Right cardiac atrium (tissue), 5 donors: Measurements from ENCODE around the gene SLC13A3. TPM values are rescaled to one million over a fixed set of nuclear protein-coding genes. Genes with fewer than 3 reads are reported as not detected.

Source experiments
- ATAC-seq, 2 donors: fragments of 200-7000 bp; cut with Tn5 transposase; one replicate each; pipeline versions ENCODE4 v1.8.0 to v1.9.1; 2020; ENCODE audit warnings: moderate library complexity in 2 of 2, mild to moderate bottlenecking in 1 of 2
- DNase-seq, 3 donors: peaks; one replicate each; pipeline ENCODE4 v3.0.0-alpha.2; 2020
- H3K27ac ChIP-seq: one replicate; pipeline ENCODE4 v1.5.1; 2013; ENCODE audit warnings: mild to moderate bottlenecking, low read length, control low read depth, moderate library complexity
- H3K27me3 ChIP-seq: one replicate; pipeline ENCODE4 v1.6.1; 2013; ENCODE audit not compliant: control insufficient read depth, insufficient read depth
- H3K4me1 ChIP-seq: one replicate; pipeline ENCODE4 v1.6.1; 2013; ENCODE audit warnings: low read length; ENCODE audit not compliant: control insufficient read depth, insufficient read depth
- H3K4me3 ChIP-seq: one replicate; pipeline ENCODE4 v1.5.1; 2013; ENCODE audit warnings: low read length, control low read depth
- H3K9me3 ChIP-seq: one replicate; pipeline ENCODE4 v1.6.1; 2013; ENCODE audit warnings: low read length; ENCODE audit not compliant: control insufficient read depth
- WGBS: extraction: QIAGEN DNeasy Blood & Tissue Kit; methylation state at CpG from one replicate; pipeline ENCODE4 v1.1.7; 2013; 5-methylcytosine and 5-hydroxymethylcytosine counted together
- intact Hi-C, 4 donors: fragments of 100-400 bp; cut with DNase I; formaldehyde crosslinking; loops; one replicate each; pipeline versions ENCODE4 v1.11.0 to v1.14.0; 2022 to 2023
- polyA plus RNA-seq: library from polyadenylated mRNA; stranded (reverse); fragments of 200-250 nt; gene quantifications from one replicate; pipeline ENCODE4 v1.2.3, GENCODE V29; 2013
- total RNA-seq, 4 donors: library from RNA; stranded (reverse); fragmentation: NEBNext Ultra II Directional; extraction: Animal tissue kit (Norgen Biotek cat#: 25700); gene quantifications; one replicate each; pipeline ENCODE4 v1.2.1, GENCODE V29; 2021
- donor health status: healthy with polysubstance abuse.
- donor health status: DM: no; HTN: yes; CAD: no.
- donor health status: DM: no; HTN: no; CAD: no.
- donor health status: DM: no; HTN: yes; CAD: no; lungs with severe emphysema.
- donor health status: DM: yes; HTN: yes; CAD: no.

The SLC13A3 gene
- total and polyA plus RNA-seq, 5 donors, result 0.35 to 1.5 (median 0.50) TPM

DNA sequence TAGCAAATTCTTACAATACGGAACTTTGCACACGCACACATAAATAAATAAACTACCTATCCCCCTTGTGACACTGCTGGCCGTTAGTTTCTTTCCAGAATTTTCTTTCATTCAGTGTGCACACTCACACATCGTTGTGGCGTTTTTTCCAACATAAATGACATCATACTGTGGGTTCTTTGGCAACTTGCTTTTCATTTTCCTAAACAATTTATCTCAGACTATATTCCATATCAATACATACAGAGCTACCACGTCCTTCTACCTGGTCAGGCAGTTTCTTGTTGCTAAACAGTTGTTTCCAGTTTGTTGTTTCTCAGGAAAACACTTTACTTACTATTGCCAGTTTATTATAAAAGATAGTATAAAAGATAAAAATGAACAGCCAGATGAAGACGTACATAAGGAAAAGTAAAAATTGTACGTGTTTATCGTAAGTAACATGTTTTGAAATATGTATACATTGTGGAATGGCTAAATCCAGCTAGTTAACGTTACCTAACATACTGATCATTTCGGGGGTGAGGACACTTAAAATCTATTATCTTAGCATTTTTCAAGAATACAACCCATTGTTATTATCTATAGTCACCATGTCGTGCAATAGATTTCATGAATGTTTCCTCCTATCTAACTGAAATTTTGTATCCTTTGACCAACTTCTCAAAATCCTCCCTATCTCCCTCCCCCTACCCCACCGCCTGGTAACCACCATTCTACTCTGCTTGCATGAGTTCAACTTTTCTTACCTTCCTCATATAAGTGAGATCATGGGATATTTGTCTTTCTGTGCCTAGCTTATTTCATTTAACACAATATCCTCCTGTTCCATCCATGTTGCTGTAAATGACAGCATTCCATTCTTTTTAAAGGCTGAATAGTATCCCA lies 39.2 kb upstream of the SLC13A3 start:
- H3K27ac ChIP-seq, result no peak overlapping the region
- intact Hi-C loops, result no loop called here
- no peak for DNase-seq

DNA sequence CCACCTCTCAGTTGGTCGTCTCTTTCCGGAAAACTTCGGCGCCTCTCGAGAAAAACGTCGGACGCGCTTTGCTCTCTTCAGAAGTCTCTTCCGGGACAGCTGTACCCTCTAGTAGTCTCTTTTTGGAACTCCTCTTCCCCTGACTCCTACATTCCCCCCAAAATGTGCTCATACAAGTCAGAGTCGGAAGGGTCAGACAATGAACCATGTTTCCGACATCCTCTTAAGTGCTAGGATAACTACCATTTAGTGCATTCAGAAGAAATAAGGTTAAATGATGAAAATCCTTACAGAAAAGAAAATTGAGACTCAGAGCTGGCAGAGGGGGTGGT lies 38.5 kb upstream of the SLC13A3 start:
- ATAC-seq (no peak), DNase-seq (no peak)
- Histone ChIP-seq H3K27ac (peak overlapping the region; percentile 85), H3K27me3 (no peaks in the 10 kb centered on the region), H3K9me3 (no peaks in the 10 kb centered on the region), H3K4me1 (peaks cover 2% of the 10 kb centered on the region), H3K4me3 (peak overlapping the region; percentile 90)
- 1% methylated on average over 12 of the region's 12 CpGs for WGBS
- intact Hi-C loops, result loop anchor here in 1 of 4 donors (10.0 kb wide), 1 partner anchor 165 kb away; no protein-coding TSS in a partner anchor

More for the DNA sequence above, 39.2 kb upstream of the SLC13A3 start:
- Histone ChIP-seq H3K4me3 (peak overlapping the region; percentile 90), H3K9me3 (no peaks in the 10 kb centered on the region), H3K4me1 (peaks cover 2% of the 10 kb centered on the region), H3K27me3 (no peaks in the 10 kb centered on the region)
- 52% methylated on average over 13 of the region's 13 CpGs for WGBS
- no peak for ATAC-seq

DNA sequence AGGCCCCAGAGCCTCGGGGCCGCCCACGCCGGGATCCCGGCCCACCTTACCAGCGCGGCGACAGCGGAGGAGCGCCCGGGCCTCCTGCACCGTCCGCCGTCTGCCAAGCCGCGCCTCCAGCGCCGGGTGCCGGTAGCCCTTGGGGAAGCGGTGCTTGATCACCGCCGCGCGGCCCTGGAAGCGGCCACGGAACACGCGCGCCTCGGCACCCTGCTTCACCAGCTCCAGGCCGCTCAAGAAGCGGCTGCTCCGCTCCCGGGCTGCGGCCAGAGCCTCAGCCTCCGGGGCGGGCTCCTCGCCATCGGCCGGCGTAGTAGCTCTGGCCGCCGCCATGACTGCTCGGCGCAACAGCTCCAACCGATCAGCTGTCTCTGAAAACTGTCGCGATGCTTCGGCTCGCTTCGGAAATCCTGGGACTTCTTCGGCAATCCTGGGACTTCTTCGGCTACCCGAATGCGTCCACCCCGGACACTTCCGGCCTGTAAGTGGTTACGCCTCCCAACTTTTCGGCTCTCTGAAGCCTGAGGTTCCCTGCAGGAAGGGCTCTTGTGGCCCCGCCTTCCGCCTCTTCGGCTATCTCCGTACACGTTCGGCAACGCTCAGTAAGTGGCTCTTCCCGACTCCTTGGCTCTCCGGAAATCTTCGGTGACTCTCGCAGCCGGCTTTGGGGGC lies 38.0 kb upstream of the SLC13A3 start, which contains the start of gene TP53RK:
TSS of gene TP53RK (minus strand) at position 363 of the 672 bp plus-strand sequence. CDS start at position 333, 30 bp downstream.
- Histone ChIP-seq H3K4me3 (peak within 1 kb of the TSS; percentile 90), H3K4me1 (peaks cover 2% of the 10 kb centered on the region), H3K27me3 (no peaks in the 10 kb centered on the region), H3K9me3 (no peaks in the 10 kb centered on the region), H3K27ac (peak within 1 kb of the TSS; percentile 85)
- intact Hi-C loops, result loop anchor here in 1 of 4 donors (10.0 kb wide), 1 partner anchor 164 kb away; no protein-coding TSS in a partner anchor
- under 1% methylated on average over 71 of the region's 71 CpGs for WGBS
- peak; percentile 99 for ATAC-seq
- peak; percentile 100 for DNase-seq

DNA sequence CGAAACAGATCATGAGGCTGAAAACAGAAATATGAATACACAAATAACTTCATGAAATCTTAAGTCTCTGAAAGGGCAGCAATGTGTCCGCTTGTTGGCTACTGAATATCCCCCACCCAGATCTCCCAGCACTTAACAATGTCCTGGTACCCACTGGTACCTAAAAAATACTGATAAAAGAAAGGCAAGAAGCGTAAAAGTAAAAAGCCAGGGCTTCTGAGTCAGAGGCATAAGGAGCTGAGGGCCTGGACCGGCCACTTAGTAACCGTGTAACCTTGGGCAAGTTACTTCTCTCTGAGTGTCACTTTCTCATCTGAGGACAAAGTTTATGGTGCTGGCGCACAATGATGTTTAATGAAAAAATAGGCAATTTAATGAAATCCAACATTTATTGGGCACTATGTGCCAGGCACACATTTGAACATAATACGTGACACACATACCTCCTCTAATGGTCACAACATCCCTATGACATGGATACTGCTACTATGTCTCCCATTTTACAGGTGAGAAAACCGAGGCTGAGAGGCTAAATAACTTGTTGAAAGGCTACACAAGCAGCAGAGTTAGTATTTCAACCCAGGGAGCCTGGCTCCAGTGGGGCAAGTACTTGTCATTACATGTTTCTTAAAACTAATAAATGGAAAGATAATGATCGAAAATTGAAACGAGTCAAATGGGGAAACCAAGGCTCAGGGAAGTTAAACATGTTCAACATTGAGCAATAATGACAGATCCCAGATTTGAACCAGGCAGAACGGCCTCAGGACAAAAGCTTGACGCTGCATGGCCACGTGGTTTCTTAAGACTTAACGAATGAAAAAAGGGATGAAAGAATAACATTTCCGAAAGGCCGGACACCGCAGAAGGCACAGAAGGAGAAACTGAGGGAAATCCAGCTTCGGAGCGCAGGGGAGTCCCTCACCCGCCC lies 37.2 kb upstream of the SLC13A3 start:
- Histone ChIP-seq H3K4me3 (peak overlapping the region; percentile 90), H3K4me1 (peaks cover 2% of the 10 kb centered on the region), H3K27me3 (no peaks in the 10 kb centered on the region), H3K27ac (peak overlapping the region; percentile 85), H3K9me3 (no peaks in the 10 kb centered on the region)
- DNase-seq (no peak), ATAC-seq (no peak)
- intact Hi-C loops, result loop anchor here in 1 of 4 donors (10.0 kb wide), 1 partner anchor 164 kb away; no protein-coding TSS in a partner anchor
- 18% methylated on average over 20 of the region's 20 CpGs for WGBS

DNA sequence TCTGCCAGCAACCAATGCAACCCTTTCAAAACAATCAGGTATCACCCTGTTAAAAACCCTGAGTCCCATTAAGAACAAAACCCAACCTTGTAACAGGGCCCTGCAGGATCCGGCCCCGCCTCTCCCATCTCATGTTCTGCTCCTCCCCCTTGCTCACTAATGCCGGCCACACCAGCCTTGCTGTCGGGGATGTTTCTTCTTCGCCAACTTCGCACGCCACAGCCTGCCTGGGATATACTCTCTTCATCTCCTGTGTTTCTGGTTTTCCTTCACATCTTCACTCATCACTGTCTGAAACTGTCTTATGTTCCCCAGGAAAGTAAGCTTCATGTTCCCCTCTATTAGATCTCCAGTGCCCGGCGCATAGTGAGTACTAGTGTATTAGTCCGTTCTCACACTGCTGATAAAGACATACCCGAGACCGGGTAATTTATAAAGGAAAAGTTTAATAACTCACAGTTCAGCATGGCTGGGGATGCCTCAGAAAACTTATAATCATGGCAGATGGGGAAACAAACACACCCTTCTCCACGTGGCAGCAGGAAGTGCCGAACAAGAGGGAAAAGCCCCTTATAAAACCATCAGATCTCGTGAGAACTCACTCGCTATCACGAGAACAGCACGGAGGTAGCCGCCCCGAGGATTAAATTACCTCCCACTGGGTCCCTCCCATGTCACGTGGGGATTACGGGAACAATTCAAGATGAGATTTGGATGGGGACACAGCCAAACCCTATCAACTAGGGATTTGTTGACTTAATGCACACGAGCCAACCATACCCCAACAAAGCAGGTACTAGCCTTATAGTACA lies 32.9 kb upstream of the SLC13A3 start:
- Histone ChIP-seq H3K9me3 (no peaks in the 10 kb centered on the region), H3K4me1 (peaks cover 8% of the 10 kb centered on the region), H3K4me3 (peak overlapping the region; percentile 29), H3K27me3 (no peaks in the 10 kb centered on the region), H3K27ac (no peak overlapping the region)
- intact Hi-C loops, result loop anchor here in 1 of 4 donors (5.0 to 10.0 kb wide), 3 partner anchors 112 to 159 kb away; no protein-coding TSS in a partner anchor
- peak; percentile 61 to 82 (median 67) for DNase-seq
- peak; percentile 80 to 83 for ATAC-seq
- WGBS, result 25% methylated on average over 23 of the region's 23 CpGs

DNA sequence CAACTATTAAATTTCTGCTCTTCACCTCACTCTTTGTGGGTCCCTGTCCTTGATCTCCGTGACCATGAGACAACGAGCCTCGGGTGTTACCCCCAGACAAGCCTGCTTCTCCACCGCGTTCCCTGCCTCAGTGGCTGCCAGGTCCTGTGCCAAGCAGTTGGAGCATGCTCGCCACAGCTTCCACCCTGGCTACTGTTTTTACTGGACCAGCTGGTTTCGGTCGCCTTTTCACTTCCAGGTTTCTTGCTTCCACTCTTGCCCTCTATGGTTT lies 32.3 kb upstream of the SLC13A3 start:
- Histone ChIP-seq H3K27me3 (no peaks in the 10 kb centered on the region), H3K27ac (no peak overlapping the region), H3K9me3 (no peaks in the 10 kb centered on the region), H3K4me1 (peaks cover 8% of the 10 kb centered on the region), H3K4me3 (peak overlapping the region; percentile 29)
- DNase-seq (peak in 1 of 3 donors; percentile 30), ATAC-seq (peak; percentile 10 to 30)
- intact Hi-C loops, result loop anchor here in 1 of 4 donors (5.0 to 10.0 kb wide), 3 partner anchors 111 to 159 kb away; no protein-coding TSS in a partner anchor
- WGBS, result 26% methylated on average over 8 of the region's 8 CpGs

DNA sequence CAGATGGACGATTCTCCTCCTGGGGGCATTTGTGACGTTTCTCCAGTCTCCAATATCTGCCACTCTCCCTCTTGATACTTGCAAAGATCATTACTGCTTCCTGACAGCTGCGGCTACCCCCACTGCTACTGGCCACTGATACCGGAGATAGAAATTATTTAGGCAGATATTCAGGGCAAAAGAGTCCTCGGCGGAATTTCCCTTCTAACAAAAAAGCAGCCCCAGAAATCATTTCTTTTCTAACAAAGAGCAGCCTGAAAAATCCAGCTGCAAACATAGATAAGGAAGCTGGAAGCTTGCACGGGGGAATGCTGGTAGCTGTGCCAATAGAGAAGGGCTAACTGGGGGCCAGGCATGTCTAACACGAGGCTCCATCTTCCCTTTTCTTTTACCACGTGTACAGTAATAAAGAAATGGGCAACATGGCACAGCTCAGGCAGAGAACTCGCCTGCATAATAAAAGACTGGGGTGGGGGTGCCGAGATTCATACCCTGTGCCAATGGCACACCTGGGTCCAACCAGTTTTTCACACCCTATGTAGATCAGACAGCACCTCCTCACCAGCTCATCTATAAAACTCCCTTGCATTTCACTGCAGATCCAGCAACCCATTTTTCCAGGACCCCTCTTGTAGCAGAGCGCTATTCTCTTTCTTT lies 31.9 kb upstream of the SLC13A3 start:
- H3K9me3 ChIP-seq, result no peaks in the 10 kb centered on the region
- no peak overlapping the region for H3K4me3 ChIP-seq
- peaks cover 8% of the 10 kb centered on the region for H3K4me1 ChIP-seq
- intact Hi-C loops, result loop anchor here in 1 of 4 donors (5.0 to 10.0 kb wide), 3 partner anchors 111 to 158 kb away; no protein-coding TSS in a partner anchor
- H3K27ac ChIP-seq, result no peak overlapping the region
- H3K27me3 ChIP-seq, result no peaks in the 10 kb centered on the region
- WGBS, result 20% methylated on average over 12 of the region's 12 CpGs
- peak; percentile 9 to 15 for ATAC-seq
- DNase-seq, result no peak

DNA sequence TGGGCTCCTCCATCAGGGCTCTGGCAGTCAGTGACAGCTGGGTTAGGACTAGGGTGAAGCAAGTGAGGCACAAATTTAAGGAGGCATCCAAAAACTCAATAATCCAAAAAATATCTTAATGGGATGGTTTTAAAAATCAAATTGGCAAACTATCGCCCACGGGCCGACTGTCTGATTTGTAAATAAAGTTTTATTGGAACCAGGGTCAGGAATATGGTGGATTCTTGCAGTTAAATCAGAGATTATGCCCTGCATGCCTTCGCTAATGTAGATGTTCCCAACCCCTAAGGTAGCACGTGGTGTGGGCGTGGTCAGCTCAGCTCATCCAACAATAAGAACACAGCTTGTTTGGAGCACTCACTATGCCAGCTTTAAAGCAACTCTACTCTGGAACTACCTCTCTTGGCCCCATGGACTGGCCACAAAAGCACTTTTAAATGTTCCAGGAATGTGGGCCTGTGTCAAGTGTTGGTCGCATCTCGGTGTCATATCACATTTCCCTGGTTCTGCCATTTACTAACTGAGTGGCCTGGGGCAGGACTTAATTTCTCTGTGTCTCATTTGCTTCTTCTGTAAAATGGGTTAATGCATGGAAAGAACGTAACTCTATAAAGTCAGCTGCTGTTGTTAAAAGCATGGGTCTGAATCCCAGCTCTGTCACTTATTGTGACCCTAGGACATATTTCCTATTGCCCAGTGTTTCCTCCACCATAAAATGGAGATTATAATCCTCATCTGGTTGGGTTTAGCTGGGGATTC lies 31.0 kb upstream of the SLC13A3 start:
- H3K4me1 ChIP-seq, result peaks cover 6% of the 10 kb centered on the region
- no peaks in the 10 kb centered on the region for H3K9me3 ChIP-seq
- H3K27me3 ChIP-seq, result no peaks in the 10 kb centered on the region
- no peak overlapping the region for H3K27ac ChIP-seq
- ATAC-seq, result no peak
- intact Hi-C loops, result loop anchor here in 1 of 4 donors (5.0 to 10.0 kb wide), 3 partner anchors 110 to 157 kb away; no protein-coding TSS in a partner anchor
- no peak for DNase-seq
- WGBS, result 80% methylated on average over 9 of the region's 9 CpGs
- no peak overlapping the region for H3K4me3 ChIP-seq
